K562 (cell line): ENCODE data around the gene TRIO. TPM values are rescaled to one million over a fixed set of nuclear protein-coding genes. Genes with fewer than 3 reads are reported as not detected.

ENCODE experiments used
- ATAC-seq: fragments of 200-7000 bp; cut with Tn5 transposase; 3 replicates; pipeline ENCODE4 v1.9.1; 2020; ENCODE audit warnings: moderate library complexity
- BruUV-seq: library from RNA; stranded (reverse); fragments of 400-500 nt; replicated peaks from 2 replicates; lab custom pipeline; 2021; lab: Mats Ljungman, UMichigan
- CTCF ChIA-PET: fragments of 300-600 bp; formaldehyde crosslinking; extraction: SDS; loops from one replicate; lab custom pipeline; 2021; ENCODE audit warnings: low intra/inter-chr PET ratio; lab: Yijun Ruan, JAX
- POLR2A ChIA-PET: fragments of 300-600, 350-650 bp; sonication (Branson Sonifier 250); formaldehyde crosslinking; extraction: SDS; loops from one replicate; lab custom pipeline; 2021; ENCODE audit warnings: antibody characterized with exemption, inconsistent platforms; lab: Yijun Ruan, JAX
- DNase-seq, 4 experiments: peaks; one replicate each; pipeline versions ENCODE4 v3.0.0 to v3.0.0-alpha.2; 2011 to 2018; ENCODE audit warnings: low spot score in 3 of 4, mixed read lengths in 3 of 4; ENCODE audit errors: extremely low read depth in 1 of 4
- FAIRE-seq: peaks from 2 replicates; lab custom pipeline; 2011; peaks lifted over from hg19 to GRCh38; lab: Jason Lieb, UNC
- H2AFZ ChIP-seq: 2 replicates; pipeline ENCODE4 v1.6.0; 2011; ENCODE audit warnings: low read depth, low read length, control low read depth, inconsistent platforms
- H3K27ac ChIP-seq: fragments of 200-600 bp; 3 replicates; pipeline ENCODE4 v1.8.0; 2011; ENCODE audit warnings: low read depth, mild to moderate bottlenecking, control low read depth, inconsistent platforms, low read length, moderate library complexity, mixed read lengths; ENCODE audit errors: extremely low read depth
- H3K27me3 ChIP-seq, 2 experiments: fragments of 300-600 bp in 1 of 2; 2 replicates in 1 of 2; 3 replicates in 1 of 2; pipeline versions ENCODE4 v1.6.0 to v1.8.0; 2011; ENCODE audit warnings: inconsistent platforms in 2 of 2, low read length in 2 of 2, mild to moderate bottlenecking in 1 of 2, mixed read lengths in 1 of 2, moderate library complexity in 1 of 2; ENCODE audit not compliant: control insufficient read depth in 2 of 2, insufficient read depth in 2 of 2
- H3K36me3 ChIP-seq: fragments of 300-600 bp; 3 replicates; pipeline ENCODE4 v1.8.0; 2011; ENCODE audit warnings: mild to moderate bottlenecking, low read length, inconsistent platforms; ENCODE audit not compliant: control insufficient read depth, insufficient read depth
- H3K4me1 ChIP-seq, 2 experiments: fragments of 200-600 bp in 1 of 2; replicated peaks in 1 of 2; 2 replicates in 1 of 2; 3 replicates in 1 of 2; pipeline versions ENCODE4 v1.5.1 to v1.8.0; 2011; ENCODE audit warnings: inconsistent platforms in 2 of 2, low read length in 2 of 2, mild to moderate bottlenecking in 1 of 2, mixed read lengths in 1 of 2, moderate library complexity in 1 of 2; ENCODE audit not compliant: control insufficient read depth in 2 of 2, insufficient read depth in 2 of 2
- H3K4me2 ChIP-seq: 2 replicates; pipeline ENCODE4 v1.6.1; 2011; ENCODE audit warnings: low read length, control low read depth, inconsistent platforms, mixed read lengths; ENCODE audit not compliant: insufficient read depth
- H3K4me3 ChIP-seq: fragments of 200-600 bp; sonication (generic), shearing (Covaris generic); 2 replicates; pipeline ENCODE4 v1.5.1; 2016; ENCODE audit warnings: control low read depth, inconsistent platforms
- H3K79me2 ChIP-seq: fragments of 200-600 bp; 3 replicates; pipeline ENCODE4 v1.8.0; 2011; ENCODE audit warnings: low read length, inconsistent platforms; ENCODE audit not compliant: control insufficient read depth, insufficient read depth
- H3K9ac ChIP-seq, 2 experiments: 2 replicates each; pipeline versions ENCODE4 v1.6.0 to v1.6.1; 2011; ENCODE audit warnings: low read depth in 2 of 2, low read length in 2 of 2, control low read depth in 1 of 2, inconsistent platforms in 1 of 2, mild to moderate bottlenecking in 1 of 2, mixed read lengths in 1 of 2; ENCODE audit not compliant: insufficient read depth in 1 of 2
- H3K9me1 ChIP-seq: one replicate; pipeline ENCODE4 v1.6.0; 2011; ENCODE audit warnings: inconsistent platforms, mild to moderate bottlenecking, low read length, moderate library complexity; ENCODE audit not compliant: control insufficient read depth, insufficient read depth
- H3K9me3 ChIP-seq: replicated peaks from 2 replicates; pipeline ENCODE4 v1.5.1; 2011; ENCODE audit warnings: low read depth, low read length, inconsistent platforms; ENCODE audit not compliant: control insufficient read depth, insufficient read depth
- H4K20me1 ChIP-seq: replicated peaks from 2 replicates; pipeline ENCODE4 v1.6.1; 2011; ENCODE audit warnings: low read length, inconsistent platforms, mixed read lengths; ENCODE audit not compliant: control insufficient read depth, insufficient read depth
- CREM ChIP-seq: IDR thresholded peaks from 2 replicates; pipeline ENCODE4 v1.6.1; 2014; ENCODE audit warnings: antibody characterized with exemption, low read depth
- JUNB ChIP-seq: fragments of 450-650 bp; formaldehyde crosslinking; conservative IDR thresholded peaks from 2 replicates; pipeline ENCODE4 v1.4.0; 2020; ENCODE audit warnings: mild to moderate bottlenecking
- PML ChIP-seq: IDR thresholded peaks from 2 replicates; pipeline ENCODE4 v1.6.1; 2012; ENCODE audit warnings: low read length, inconsistent platforms
- RHOXF2B ChIP-seq: fragments of 250-450 bp; sonication (Bioruptor Pico); conservative IDR thresholded peaks from 2 replicates; pipeline ENCODE4 v1.5.1; 2021
- SAP30 ChIP-seq: fragments of 200-600 bp; sonication (generic); IDR thresholded peaks from 2 replicates; pipeline ENCODE4 v1.6.1; 2012; ENCODE audit warnings: borderline replicate concordance, low read depth, mild to moderate bottlenecking, moderate library complexity, low read length, control low read depth, inconsistent platforms; ENCODE audit not compliant: insufficient read depth, poor library complexity, severe bottlenecking
- TARDBP ChIP-seq: fragments of 450-650 bp; IDR thresholded peaks from 2 replicates; pipeline ENCODE4 v1.6.1; 2016
- ZNF217 ChIP-seq: sonication (generic); formaldehyde crosslinking; IDR thresholded peaks from 2 replicates; pipeline ENCODE4 v1.8.0; 2022; ENCODE audit warnings: mild to moderate bottlenecking, missing genetic modification reagents
- ZNF239 ChIP-seq: fragments of 250-450 bp; sonication (Bioruptor Pico); IDR thresholded peaks from 2 replicates; pipeline ENCODE4 v1.4.0; 2020; ENCODE audit warnings: mild to moderate bottlenecking
- WGBS: fragments of 100-300 bp; shearing (Covaris generic); methylation state at CpG from one replicate; pipeline ENCODE4 v1.1.6; 2016; ENCODE audit warnings: low coverage, mixed read lengths; ENCODE audit not compliant: insufficient coverage; ENCODE audit errors: missing lambda C conversion rate; 5-methylcytosine and 5-hydroxymethylcytosine counted together
- in situ Hi-C: fragments of 300-500 bp; cut with MboI; formaldehyde crosslinking; loops from 4 replicates; pipeline ENCODE4 v1.15.0; 2018; ENCODE audit warnings: inconsistent platforms, mixed read lengths
- intact Hi-C: fragments of 100-400 bp; cut with micrococcal nuclease; formaldehyde crosslinking; loops from 2 replicates; pipeline ENCODE4 v1.14.2; 2022
- polyA plus RNA-seq, 8 experiments: library from polyadenylated mRNA; depleted of rRNA in 4 of 8; stranded (reverse) in 5 of 8; unstranded in 3 of 8; fragments of >200 nt; fragmentation: Nextera tagmentation in 2 of 8; fragmentation: Illumina TruSeq in 1 of 8; extraction: Ambion mirVana in 2 of 8; extraction: Trizol in 1 of 8; gene quantifications; 2 replicates each; pipeline versions ENCODE4 v1.2.1 to v1.2.3, GENCODE V29; 2011 to 2014; ENCODE audit warnings: inconsistent platforms in 1 of 8, missing spikeins in 1 of 8
- total RNA-seq, 7 experiments: library from RNA; depleted of rRNA in 6 of 7; stranded (reverse); fragments of >200 nt in 6 of 7; fragmentation: Illumina TruSeq in 2 of 7; extraction: Trizol in 2 of 7; gene quantifications; 2 replicates each; pipeline versions ENCODE4 v1.2.1 to v1.2.3, GENCODE V29; 2011 to 2021; ENCODE audit warnings: low replicate concordance in 1 of 7

The TRIO gene
- total and polyA plus RNA-seq, 9 of the 15 experiments (the other 6 are each of a cell fraction or from before 2014, with no cell fraction given): 0.24 to 5.0 (median 1.1) TPM

GRCh38 chr5:14411216-14411615, 268.1 kb downstream of the TRIO start (continued):
- TF ChIP-seq SAP30: no peak

DNA sequence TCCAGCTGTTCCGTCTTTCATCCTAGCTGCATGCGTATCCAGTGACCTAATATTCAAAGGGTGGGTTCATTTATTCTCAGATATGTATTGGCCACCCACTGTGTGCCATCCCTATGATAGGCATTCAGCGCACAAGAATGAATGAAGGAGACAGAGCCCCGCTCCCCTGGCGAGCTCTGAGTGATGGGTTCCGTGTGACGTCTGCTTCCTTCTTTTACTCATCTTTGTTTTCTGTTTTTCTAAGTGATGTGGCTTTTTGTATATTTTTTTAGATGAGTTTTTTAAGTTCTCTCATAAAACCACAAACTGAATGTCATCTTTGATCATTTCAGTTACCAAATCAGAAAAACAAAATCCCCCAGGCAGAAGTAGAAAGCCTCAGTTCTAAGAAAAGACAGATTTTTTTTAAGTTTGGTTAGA, 270.2 kb downstream of the TRIO start:
- no peaks in the 10 kb centered on the region for H3K36me3 ChIP-seq
- no peak overlapping the region for H3K27ac ChIP-seq
- peaks cover 18 to 52% of the 10 kb centered on the region in 2 experiments for H3K27me3 ChIP-seq
- no TSS peak for BruUV-seq
- intact Hi-C loops (no loop called here), in situ Hi-C loops (no loop called here)
- ChIA-PET CTCF (no interaction called here), POLR2A (interaction anchor here (0.7 kb wide), 1 partner anchor 8 kb away, joined by 4 read pairs; no protein-coding TSS in a partner anchor)
- no peak overlapping the region for H2AFZ ChIP-seq
- H3K9me1 ChIP-seq: no peaks in the 10 kb centered on the region
- H4K20me1 ChIP-seq: no peaks in the 10 kb centered on the region
- H3K4me2 ChIP-seq: no peak overlapping the region
- DNase-seq: no peak
- H3K9ac ChIP-seq: no peak overlapping the region
- H3K4me3 ChIP-seq: no peak overlapping the region
- H3K4me1 ChIP-seq: no peaks in the 10 kb centered on the region
- TF ChIP-seq TARDBP (no peak), ZNF217 (CRISPR knock-in tag) (no peak)
- TF ChIP-seq, all 486 proteins: peak for 0
- ATAC-seq (no peak), FAIRE-seq (no peak)
- Histone ChIP-seq H3K9me3 (no peaks in the 10 kb centered on the region), H3K79me2 (no peaks in the 10 kb centered on the region)
- 7% methylated on average over 7 of the region's 7 CpGs for WGBS

DNA sequence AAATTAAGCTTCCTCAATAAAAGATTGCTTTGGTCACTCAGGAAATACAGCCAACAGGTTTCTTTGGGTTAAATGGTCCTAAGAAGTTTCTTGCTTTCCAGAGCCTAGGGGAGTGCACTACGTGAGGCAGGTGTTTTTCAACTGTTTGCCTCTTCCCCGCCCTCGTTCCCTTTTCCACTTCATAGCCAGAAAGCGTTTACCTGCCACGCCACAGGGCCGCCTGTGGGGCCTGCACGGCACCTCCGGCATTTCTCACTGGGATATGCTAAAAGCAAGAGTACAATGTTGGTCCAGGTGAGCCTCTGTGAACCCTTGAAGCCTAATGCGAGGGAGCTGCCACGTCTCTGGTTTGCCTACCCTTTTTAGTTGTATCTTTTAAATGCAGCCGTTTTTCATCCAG, 270.9 kb downstream of the TRIO start:
- no TSS peak for BruUV-seq
- H3K27ac ChIP-seq: no peak overlapping the region
- ChIA-PET POLR2A (interaction anchor here (0.7 kb wide), 1 partner anchor 7 kb away, joined by 4 read pairs; no protein-coding TSS in a partner anchor), CTCF (no interaction called here)
- no peaks in the 10 kb centered on the region for H3K4me1 ChIP-seq
- H3K9ac ChIP-seq: no peak overlapping the region
- no peaks in the 10 kb centered on the region for H3K36me3 ChIP-seq
- no peaks in the 10 kb centered on the region for H3K79me2 ChIP-seq
- DNase-seq (no peak), FAIRE-seq (no peak), ATAC-seq (no peak)
- no peak overlapping the region for H3K4me3 ChIP-seq
- in situ Hi-C loops: no loop called here
- 1% methylated on average over 11 of the region's 11 CpGs for WGBS
- H3K9me1 ChIP-seq: no peaks in the 10 kb centered on the region
- TF ChIP-seq PML (no peak), ZNF217 (CRISPR knock-in tag) (no peak), ZNF239 (CRISPR knock-in tag) (no peak), CREM (no peak), RHOXF2B (CRISPR knock-in tag) (no peak), JUNB (no peak)
- H3K9me3 ChIP-seq: no peaks in the 10 kb centered on the region
- intact Hi-C loops: no loop called here
- no peak overlapping the region for H2AFZ ChIP-seq
- H4K20me1 ChIP-seq: no peaks in the 10 kb centered on the region
- H3K27me3 ChIP-seq: peaks cover 18 to 57% of the 10 kb centered on the region in 2 experiments
- H3K4me2 ChIP-seq: no peak overlapping the region
